HEK293T (cell line): Measurements from ENCODE around the gene SCAP.

Experiments
- BHLHE40 ChIP-seq: fragments of 450-650 bp; IDR thresholded peaks from 2 replicates; pipeline ENCODE4 v1.6.1; 2016; ENCODE audit warnings: mild to moderate bottlenecking, moderate library complexity, borderline replicate concordance
- NFRKB ChIP-seq: fragments of 450-650 bp; IDR thresholded peaks from 2 replicates; pipeline ENCODE4 v1.6.1; 2016; ENCODE audit warnings: mild to moderate bottlenecking, moderate library complexity
- SP1 ChIP-seq: fragments of 450-650 bp; IDR thresholded peaks from 2 replicates; pipeline ENCODE4 v1.6.1; 2017

- TF ChIP-seq BHLHE40: no peak
- no peak for TF ChIP-seq NFRKB
- no peak for TF ChIP-seq SP1
Measured at GRCh38 chr3:47380026-47380600, 95.6 kb downstream of the SCAP start.
